Measurements from ENCODE around the gene TRIM43.
"Not testable (repeated sequence)": the region's sequence is repeated elsewhere in the genome, so short reads cannot be mapped to it uniquely, and the experiment has no call there.

Gene TRIM43

DNA sequence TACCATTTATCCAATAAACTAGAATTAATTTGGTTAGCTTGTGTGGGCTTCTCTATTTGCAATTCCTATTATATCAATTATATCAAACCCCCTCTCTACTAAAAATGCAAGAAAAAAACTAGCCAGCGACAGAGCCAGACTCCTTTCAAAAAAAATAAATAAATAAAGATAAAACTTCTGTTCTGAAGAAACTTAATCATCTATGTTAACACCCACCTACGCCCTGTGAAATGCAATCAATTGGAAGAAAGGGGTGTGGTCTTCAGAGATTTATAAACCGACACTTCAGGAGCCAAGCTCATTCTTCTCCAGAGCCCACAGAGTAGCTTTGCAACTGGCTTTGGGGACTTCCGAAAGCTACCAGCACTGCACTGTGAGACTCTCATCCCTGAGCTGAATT, at the start of gene TRIM43:
Gene TRIM43 (plus strand): TSS at position 301 of the 400 bp plus-strand sequence. CDS start 2,023 bp downstream, outside the sequence.
- DNase-seq, result not testable (repeated sequence)

DNA sequence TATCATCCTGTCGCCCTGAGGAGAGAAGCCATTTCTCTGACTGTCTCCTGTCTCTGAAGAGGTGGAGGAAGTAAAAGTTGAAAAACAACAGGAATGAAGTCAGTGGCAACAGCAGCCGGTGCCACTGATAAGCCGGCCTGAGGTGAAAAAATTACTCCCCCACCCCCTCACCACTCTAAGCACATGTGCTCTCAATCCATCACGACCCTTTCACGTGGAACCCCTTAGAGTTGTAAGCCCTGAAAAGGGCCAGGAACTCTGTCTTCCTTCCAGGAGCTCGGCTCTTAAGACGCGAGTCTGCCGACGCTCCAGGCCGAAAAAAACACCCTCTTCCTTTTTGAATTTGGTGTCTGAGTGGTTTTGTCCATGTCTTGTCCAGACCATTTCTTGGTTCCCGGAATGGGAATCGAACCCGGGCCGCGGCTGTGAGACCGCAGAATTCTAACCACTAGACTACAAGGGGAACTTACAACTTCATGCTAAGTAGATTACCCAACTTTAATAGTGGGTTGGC, 40.7 kb upstream of the TRIM43 start:
- no peak for DNase-seq

GRCh38 chr2:95552911-95553310, 38.9 kb upstream of the TRIM43 start:
- DNase-seq, result no peak

- DNase-seq, result no peak
Observed at GRCh38 chr2:95569170-95569569, 22.6 kb upstream of the TRIM43 start.

GRCh38 chr2:95573866-95574265, 17.9 kb upstream of the TRIM43 start:
- no peak for DNase-seq

DNA sequence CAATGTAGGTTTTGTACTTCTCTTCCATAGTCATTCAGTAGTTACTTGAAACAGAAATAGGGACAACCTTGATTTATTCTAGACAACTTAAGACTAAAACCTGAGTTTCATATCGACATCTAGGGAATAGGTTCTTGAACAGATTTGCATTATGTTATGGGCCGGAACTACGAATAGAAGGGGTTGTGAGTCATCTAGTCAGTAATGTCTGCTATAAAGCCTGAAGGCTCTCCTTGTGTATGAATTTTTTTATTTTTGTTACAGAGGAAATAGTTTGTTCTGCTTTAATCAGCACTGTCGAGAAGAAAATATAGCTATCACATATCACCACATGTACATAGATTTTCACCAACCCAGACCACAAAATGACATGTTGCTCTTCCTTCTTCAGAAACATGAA, 17.3 kb upstream of the TRIM43 start:
- no peak for DNase-seq

DNA sequence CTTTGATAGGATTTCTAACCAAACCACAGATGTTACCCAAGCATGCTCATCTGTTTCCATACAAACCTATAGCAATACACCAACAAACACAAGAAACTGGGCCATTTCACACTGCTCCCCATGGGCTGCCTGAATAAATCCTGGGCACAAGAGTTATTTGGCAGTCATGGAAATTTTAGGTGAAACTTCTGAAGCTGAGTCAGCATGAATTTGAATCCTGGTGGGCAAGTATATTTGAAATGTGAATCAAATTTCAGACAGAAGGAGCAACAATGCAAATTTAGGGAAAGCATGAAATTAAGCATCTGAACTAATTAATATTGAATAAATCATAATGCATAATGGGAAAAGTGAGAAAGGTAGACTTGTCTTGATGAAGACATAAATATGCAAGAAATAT, 15.9 kb upstream of the TRIM43 start:
- DNase-seq, result no peak

DNA sequence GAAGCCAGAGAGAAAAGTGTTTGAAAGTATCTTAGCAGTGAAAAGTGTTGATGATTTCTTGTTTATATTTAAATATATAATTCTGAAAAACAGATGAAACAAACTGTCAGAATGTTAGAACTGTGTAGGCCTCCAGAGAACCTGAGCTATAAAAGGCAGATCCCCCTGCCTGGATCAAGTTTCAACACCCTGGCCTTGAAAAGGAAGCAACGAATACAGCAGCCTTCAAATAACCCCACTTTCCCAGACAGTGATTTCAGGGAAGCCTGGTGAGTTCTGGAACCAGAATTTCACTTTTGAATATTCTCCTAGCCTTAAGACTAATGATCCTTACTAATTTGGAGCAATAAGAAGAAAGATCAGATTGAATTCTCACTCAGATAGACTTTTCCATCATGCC, 13.3 kb upstream of the TRIM43 start:
- no peak for DNase-seq

DNA sequence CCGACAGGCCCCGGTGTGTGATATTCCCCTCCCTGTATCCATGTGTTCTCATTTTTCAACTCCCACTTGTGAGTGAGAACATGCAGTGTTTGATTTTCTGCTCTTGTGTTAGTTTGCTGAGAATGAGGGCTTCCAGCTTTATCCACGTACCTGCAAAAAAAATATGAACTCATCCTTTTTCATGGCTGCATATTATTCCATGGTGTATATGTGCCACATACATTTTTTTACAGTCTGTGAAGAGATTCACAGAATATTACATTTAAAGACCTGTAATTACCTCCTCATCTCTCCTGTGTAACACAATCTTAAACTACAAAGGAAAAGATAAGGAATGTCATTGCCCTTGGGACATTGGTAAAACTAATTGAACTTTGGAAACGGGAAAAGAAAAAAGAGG, 8.3 kb upstream of the TRIM43 start:
- DNase-seq, result not testable (repeated sequence)

GRCh38 chr2:95584321-95584720, 7.5 kb upstream of the TRIM43 start:
- DNase-seq, result not testable (repeated sequence)

- DNase-seq, result not testable (repeated sequence)
Observed at GRCh38 chr2:95589777-95590536, 1.8 kb upstream of the TRIM43 start.

- not testable (repeated sequence) for DNase-seq
Observed at GRCh38 chr2:95592973-95593372, 1.2 kb downstream of the TRIM43 start.

DNA sequence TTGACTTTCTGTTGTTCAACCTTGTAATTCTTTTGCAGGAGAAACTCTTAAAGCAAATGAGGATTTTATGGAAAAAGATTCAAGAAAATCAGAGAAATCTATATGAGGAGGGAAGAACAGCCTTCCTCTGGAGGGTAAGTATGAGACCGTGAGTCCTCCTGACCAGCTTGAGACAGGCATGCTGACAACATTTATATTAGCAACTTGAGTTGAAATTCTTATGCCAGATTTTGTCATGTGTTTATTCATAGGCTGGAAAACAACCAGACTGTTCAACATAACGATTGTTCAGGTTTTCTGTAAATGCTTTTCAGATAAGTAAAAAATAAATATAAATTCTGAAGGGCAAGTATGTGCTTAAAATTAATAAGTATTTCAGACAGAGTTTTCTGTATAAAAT, 3.2 kb downstream of the TRIM43 start:
- not testable (repeated sequence) for DNase-seq

GRCh38 chr2:95601301-95601700, 9.5 kb downstream of the TRIM43 start:
- not testable (repeated sequence) for DNase-seq

GRCh38 chr2:95602146-95602545, 10.3 kb downstream of the TRIM43 start:
- not testable (repeated sequence) for DNase-seq

DNA sequence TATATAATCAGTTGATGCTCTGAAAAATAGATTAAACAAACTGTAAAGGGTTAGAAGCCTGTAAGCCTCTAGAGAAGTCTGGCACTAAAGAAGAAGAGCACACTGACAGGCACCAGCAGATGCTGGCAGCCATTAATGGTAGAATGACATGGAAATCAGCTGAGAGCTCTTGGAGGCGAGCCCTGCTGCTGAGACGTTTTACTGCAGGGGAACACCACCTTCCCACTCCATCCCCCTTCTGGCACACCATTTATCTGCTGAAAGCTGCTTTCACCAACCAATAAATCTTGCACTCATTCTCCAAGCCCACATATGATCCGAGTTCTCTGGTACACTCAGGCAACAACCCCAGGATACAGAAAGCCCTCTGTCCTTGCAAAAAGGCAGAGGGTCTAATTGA, 16.6 kb downstream of the TRIM43 start:
- DNase-seq, result not testable (repeated sequence)

DNA sequence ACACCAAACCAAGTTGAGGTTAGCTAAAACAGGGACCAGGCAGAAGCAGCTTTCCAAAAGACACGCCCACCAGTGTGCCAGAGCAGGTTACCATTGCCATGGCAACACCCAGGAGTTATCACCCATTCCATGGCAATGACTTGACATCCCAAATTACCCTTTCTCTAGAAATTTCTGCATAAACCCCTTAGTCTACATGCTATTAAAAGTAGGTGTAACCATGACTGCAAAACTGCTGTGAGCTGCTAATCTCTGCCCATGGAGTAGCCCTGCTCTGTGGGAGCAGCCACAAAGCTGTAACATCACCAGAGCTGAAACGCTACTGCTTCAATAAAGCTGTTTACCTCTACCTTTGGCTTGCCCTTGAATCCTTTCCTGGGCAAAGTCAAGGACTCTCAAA, 18.0 kb downstream of the TRIM43 start:
- DNase-seq, result not testable (repeated sequence)

DNA sequence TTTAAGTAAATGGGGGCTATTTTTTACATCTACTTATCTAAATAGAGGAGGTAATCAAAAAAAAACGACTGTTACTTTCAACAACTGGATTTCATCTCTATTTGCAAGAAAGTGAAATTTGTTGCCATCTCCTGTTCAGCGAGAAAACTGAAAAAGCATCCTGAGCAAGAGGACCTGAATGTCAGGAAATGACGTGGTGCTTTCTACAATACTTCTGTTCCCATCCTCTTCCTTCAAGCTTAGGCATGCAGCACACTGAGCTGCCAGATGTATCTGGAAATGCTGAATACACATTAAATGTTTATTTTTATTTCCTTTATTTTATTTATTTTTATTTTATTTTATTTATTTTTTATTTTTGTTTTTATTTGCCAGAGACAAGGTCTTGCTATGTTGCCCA, 21.2 kb downstream of the TRIM43 start:
- not testable (repeated sequence) for DNase-seq

DNA sequence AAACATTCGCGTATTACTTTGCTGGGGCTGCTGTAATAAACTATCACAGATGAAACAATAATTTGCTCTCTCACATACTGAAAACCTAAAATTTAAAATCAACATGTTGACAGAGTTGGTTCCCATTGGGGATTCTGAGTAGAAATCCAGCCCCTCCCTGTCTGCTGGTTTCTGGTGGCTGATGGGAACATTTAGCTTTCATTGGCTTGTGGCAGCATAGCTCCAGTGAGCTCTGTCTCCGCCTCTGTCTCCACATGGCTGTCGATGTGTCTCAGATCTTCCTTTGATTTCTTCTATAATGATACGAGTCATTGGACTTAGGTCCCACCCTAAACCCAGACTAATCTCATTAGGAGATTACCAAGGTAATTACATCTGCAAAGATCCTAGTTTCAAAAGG, 30.9 kb downstream of the TRIM43 start:
- DNase-seq, result not testable (repeated sequence)

DNA sequence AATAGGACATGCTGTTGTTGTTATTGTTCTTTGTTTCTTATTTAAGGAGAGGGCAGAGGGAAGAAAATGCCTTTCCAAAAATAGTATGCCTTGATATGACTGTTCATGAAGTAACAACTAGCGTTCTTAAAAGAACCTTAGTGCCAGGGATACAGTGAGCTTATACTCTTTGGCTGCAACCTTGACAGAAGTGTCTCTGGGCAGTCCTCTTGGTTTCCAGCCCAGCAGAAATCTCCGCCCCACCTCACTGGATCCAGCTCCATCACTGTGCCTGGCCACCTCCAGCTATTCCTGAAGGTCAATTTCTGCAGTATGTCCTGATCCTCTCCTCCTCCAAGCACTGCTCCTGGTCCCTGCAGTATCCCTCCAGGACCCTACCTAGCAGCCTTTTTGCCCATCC, 39.2 kb downstream of the TRIM43 start:
- DNase-seq, result not testable (repeated sequence)

DNA sequence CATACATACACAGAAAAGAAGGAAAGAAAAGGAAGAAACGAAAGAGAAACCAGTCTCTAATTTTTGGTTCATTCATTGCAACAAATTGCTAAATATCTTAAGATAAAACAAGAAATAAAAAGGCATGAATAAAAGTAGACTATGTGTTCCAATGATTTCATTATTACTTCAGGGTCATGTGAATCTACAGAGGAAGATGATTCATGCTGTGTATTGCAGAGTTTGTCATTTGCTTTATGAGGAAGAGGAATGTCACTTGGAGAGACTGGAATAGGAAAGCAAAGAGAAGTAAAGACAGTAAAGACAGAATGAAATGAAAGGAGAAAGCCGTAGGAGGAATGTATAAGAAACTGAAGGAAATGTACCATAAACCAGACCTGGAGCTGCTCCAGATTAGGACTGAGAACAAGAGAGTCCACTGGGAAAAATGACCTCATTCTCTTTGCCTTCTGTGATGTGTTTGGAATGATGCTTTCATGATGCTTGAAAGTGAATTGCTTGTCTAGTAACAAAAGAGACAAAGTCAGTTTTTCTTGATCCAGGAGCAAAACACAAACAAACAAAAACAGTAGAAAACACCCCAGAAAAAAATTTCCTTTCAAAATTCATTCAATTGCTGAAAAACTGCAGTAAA, 41.9 kb downstream of the TRIM43 start:
- DNase-seq, result not testable (repeated sequence)

DNA sequence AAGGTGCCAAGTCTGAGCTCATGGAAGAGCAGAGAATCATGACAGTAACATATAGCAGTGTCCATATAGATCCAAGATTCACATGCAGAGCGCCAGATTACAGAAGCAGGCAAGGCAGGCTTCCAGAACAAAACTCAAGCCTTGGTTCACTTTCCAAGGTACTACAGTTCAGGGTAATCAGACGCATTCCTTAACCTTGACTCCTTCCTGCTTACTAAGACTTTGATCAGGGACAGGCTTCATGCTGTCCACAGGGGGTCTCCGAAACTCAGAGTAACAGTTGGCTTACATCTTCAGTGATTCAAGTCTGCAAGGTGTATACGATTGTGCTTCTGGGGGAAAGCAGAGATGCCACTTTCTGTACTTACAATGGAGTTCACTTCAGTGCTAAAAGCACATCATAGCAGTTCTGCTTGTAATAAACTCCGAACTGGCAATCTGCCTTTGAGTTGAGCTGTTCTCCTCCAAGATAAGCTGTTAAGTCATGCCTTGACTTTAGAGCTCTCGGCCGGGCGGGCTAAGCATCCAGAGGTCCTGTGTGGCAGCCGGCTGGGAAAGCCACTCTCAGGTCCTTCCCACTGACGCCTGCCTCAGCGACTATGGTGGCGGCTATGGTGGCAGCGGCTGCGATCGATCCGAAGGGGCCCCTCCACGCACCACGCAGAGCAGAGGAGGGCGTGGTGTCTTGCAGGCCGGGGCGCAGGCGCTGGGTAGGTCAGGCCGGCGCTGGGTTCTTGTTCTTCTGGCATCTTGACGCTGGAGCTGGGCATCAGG, 48.9 kb downstream of the TRIM43 start:
- DNase-seq, result not testable (repeated sequence)

DNA sequence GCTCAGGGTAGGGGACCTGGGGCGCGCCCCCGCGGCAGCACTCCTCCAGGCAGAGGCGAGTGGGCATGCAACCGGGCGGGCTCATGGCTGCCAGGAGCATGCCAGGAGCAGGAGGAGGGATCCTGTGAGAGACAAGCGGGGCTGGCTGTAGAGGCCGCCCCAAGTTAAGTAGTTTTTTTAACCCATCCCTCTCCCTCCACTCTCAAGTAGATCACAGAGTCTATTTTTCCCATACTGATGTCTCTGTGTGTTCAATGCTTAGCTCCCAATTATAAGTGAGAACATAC, 49.4 kb downstream of the TRIM43 start:
- DNase-seq, result not testable (repeated sequence)

GRCh38 chr2:95641787-95642186, 50.0 kb downstream of the TRIM43 start:
- DNase-seq, result not testable (repeated sequence)

All from CD4-positive, alpha-beta T cell treated with Interferon alpha-2 for 1 hour (primary cell).